22Rv1 (cell line): ENCODE measurements around the gene BCL2L2.

ENCODE experiments used
- ZFX ChIP-seq: fragments of 450-650 bp; IDR thresholded peaks from 2 replicates; pipeline ENCODE4 v1.6.1; 2017; ENCODE audit warnings: antibody characterized with exemption, borderline replicate concordance
- TF ChIP-seq, protein P1 (sequence below): fragments of 450-650 bp; IDR thresholded peaks from 2 replicates; pipeline ENCODE4 v1.5.1; 2017; ENCODE audit warnings: mild to moderate bottlenecking

DNA sequence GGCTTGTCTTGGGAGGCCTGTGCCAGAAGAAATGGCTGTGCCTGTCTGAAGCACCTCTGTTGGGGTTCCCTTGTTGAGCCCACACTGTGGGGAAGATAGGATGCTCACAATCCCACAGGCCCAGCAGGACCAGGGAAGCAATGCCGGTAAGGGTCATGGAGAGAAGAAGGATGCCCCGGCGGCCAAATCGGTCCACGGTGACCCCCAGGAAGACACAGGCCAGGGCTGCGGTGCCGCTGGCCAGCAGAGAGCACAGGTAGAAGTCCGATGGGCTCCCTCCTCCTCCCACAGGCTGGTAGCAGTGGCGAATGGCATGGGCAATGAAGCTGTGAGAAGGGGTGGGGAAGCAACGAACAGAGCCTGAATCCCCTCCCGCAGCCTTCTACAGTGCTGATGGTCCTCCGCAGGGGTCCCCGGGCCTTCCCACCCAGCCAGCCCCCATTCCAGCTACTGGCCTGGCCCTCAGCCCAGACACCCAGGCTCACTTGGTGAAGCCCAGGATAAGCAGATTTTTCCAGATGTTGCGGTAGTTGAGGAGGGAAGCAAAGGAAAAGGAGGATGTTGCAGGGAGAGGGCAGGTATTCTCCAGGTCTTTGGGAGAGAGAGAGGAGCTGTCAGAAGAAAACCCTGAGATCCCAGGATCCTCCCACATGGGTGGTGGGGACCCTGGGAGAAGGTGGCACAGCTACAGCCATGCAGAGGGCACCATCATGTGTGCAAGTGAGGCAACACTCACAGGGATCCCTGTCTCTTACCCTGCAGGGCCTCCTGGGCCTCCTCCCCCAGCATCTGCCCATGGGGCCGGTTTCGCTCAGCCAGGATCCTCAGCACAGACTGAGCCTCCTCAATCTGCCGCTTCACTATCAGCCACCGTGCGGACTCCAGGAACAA lies 41.0 kb downstream of the BCL2L2 start:
- TF ChIP-seq, protein P1, sequence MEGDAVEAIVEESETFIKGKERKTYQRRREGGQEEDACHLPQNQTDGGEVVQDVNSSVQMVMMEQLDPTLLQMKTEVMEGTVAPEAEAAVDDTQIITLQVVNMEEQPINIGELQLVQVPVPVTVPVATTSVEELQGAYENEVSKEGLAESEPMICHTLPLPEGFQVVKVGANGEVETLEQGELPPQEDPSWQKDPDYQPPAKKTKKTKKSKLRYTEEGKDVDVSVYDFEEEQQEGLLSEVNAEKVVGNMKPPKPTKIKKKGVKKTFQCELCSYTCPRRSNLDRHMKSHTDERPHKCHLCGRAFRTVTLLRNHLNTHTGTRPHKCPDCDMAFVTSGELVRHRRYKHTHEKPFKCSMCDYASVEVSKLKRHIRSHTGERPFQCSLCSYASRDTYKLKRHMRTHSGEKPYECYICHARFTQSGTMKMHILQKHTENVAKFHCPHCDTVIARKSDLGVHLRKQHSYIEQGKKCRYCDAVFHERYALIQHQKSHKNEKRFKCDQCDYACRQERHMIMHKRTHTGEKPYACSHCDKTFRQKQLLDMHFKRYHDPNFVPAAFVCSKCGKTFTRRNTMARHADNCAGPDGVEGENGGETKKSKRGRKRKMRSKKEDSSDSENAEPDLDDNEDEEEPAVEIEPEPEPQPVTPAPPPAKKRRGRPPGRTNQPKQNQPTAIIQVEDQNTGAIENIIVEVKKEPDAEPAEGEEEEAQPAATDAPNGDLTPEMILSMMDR, result no peak
- TF ChIP-seq ZFX, result no peak
